Spleen (tissue), 11 donors: Measurements from ENCODE around the gene TEX10. TPM values are rescaled to one million over a fixed set of nuclear protein-coding genes. Genes with fewer than 3 reads are reported as not detected.

Experiments
- DNase-seq: peaks from one replicate; pipeline ENCODE4 v3.0.0-alpha.2; 2020
- H3K27ac ChIP-seq, 8 donors: fragments of 200-600 bp; sonication (generic) in 7 of 8; 1 replicate in 4 of 8; 2 replicates in 4 of 8; pipeline versions ENCODE4 v1.5.0 to v1.8.0; 2016 to 2021; ENCODE audit warnings: inconsistent platforms in 4 of 8, mild to moderate bottlenecking in 4 of 8, moderate library complexity in 1 of 8
- H3K27me3 ChIP-seq, 7 donors: fragments of 200-600 bp; sonication (generic) in 6 of 7; replicated peaks in 1 of 7; 1 replicate in 4 of 7; 2 replicates in 3 of 7; pipeline versions ENCODE4 v1.5.0 to v1.8.0; 2016 to 2021; ENCODE audit warnings: inconsistent platforms in 3 of 7, mild to moderate bottlenecking in 1 of 7
- H3K36me3 ChIP-seq, 6 donors: fragments of 200-600 bp; sonication (generic) in 5 of 6; 1 replicate in 4 of 6; 2 replicates in 2 of 6; pipeline versions ENCODE4 v1.5.0 to v1.8.0; 2016 to 2021; ENCODE audit warnings: inconsistent platforms in 2 of 6
- H3K4me1 ChIP-seq, 6 donors: fragments of 200-600 bp; sonication (generic) in 5 of 6; 1 replicate in 3 of 6; 2 replicates in 3 of 6; pipeline versions ENCODE4 v1.5.0 to v1.8.0; 2016 to 2021; ENCODE audit warnings: inconsistent platforms in 3 of 6
- H3K4me3 ChIP-seq, 8 donors: fragments of 200-600 bp; sonication (generic) in 7 of 8; 1 replicate in 4 of 8; 2 replicates in 4 of 8; pipeline versions ENCODE4 v1.5.0 to v1.8.0; 2016 to 2021; ENCODE audit warnings: inconsistent platforms in 4 of 8, mild to moderate bottlenecking in 4 of 8, moderate library complexity in 2 of 8
- H3K9me3 ChIP-seq, 8 donors: fragments of 200-600 bp; sonication (generic) in 7 of 8; 1 replicate in 4 of 8; 2 replicates in 4 of 8; pipeline versions ENCODE4 v1.5.0 to v1.8.0; 2016 to 2021; ENCODE audit warnings: inconsistent platforms in 4 of 8
- POLR2A ChIP-seq, 3 donors: fragments of 450-650 bp; IDR thresholded peaks; one replicate each; pipeline ENCODE4 v1.5.1; 2017; ENCODE audit warnings: antibody characterized with exemption in 3 of 3, mild to moderate bottlenecking in 1 of 3
- POLR2AphosphoS5 ChIP-seq, 3 donors: sonication (generic); formaldehyde crosslinking; IDR thresholded peaks; one replicate each; pipeline ENCODE4 v1.5.1; 2017; ENCODE audit warnings: antibody characterized with exemption in 3 of 3
- WGBS, 5 donors: extraction: QIAGEN DNeasy Blood & Tissue Kit in 3 of 5; methylation state at CpG; one replicate each; pipeline versions ENCODE4 v1.1.5 to v1.1.7; 2013 to 2018; 5-methylcytosine and 5-hydroxymethylcytosine counted together
- intact Hi-C: fragments of 100-400 bp; cut with DNase I; formaldehyde crosslinking; loops from one replicate; pipeline ENCODE4 v1.15.0; 2023; ENCODE audit warnings: low total_unique reads
- polyA plus RNA-seq, 3 donors: library from polyadenylated mRNA; stranded (reverse); fragments of 200-250 nt; gene quantifications; one replicate each; pipeline ENCODE4 v1.2.1, GENCODE V29; 2013
- total RNA-seq, 7 donors: library from RNA; depleted of rRNA in 3 of 7; stranded (reverse); fragments of >200 nt in 3 of 7; fragmentation: NEBNext Ultra II Directional in 4 of 7; extraction: Animal tissue kit (Norgen Biotek cat#: 25700) in 4 of 7; gene quantifications; one replicate each; pipeline versions ENCODE4 v1.1.0 to v1.2.1, GENCODE V29; 2016 to 2021
- TF ChIP-seq, protein P1 (sequence below), 11 experiments: fragments of 200-600 bp in 7 of 11; fragments of 450-650 bp in 4 of 11; sonication (generic) in 4 of 11; IDR thresholded peaks in 8 of 11; conservative IDR thresholded peaks in 3 of 11; 1 replicate in 7 of 11; 2 replicates in 4 of 11; pipeline versions ENCODE4 v1.4.0 to v1.8.0; 2016 to 2021; ENCODE audit warnings: antibody characterized with exemption in 11 of 11, inconsistent platforms in 4 of 11, mild to moderate bottlenecking in 1 of 11
- donor health status: healthy with polysubstance abuse.
- donor health status: DM: no; HTN: no; CAD: no; lungs with moderate emphysema.
- donor health status: DM: no; HTN: no; CAD: no.
- donor health status: Bipolar disorder and iron deficiency.
- donor health status: healthy.
- donor health status: DM: no; HTN: no; CAD: no.
- donor health status: DM: yes; HTN: yes; CAD: no.

TEX10 gene
- total and polyA plus RNA-seq, 10 donors, result 8.6 to 26.0 (median 17.0) TPM

- intact Hi-C loops, result no loop called here
- Histone ChIP-seq H3K4me3 (no peak overlapping the region), H3K4me1 (no peaks in the 10 kb centered on the region), H3K27me3 (no peaks in the 10 kb centered on the region), H3K27ac (no peak overlapping the region), H3K36me3 (peaks cover 4 to 93% (median 29%) of the 10 kb centered on the region in 6 donors), H3K9me3 (peaks cover 0 to 23% (median 17%) of the 10 kb centered on the region in 8 donors)
- no peak for DNase-seq
- TF ChIP-seq, protein P1, sequence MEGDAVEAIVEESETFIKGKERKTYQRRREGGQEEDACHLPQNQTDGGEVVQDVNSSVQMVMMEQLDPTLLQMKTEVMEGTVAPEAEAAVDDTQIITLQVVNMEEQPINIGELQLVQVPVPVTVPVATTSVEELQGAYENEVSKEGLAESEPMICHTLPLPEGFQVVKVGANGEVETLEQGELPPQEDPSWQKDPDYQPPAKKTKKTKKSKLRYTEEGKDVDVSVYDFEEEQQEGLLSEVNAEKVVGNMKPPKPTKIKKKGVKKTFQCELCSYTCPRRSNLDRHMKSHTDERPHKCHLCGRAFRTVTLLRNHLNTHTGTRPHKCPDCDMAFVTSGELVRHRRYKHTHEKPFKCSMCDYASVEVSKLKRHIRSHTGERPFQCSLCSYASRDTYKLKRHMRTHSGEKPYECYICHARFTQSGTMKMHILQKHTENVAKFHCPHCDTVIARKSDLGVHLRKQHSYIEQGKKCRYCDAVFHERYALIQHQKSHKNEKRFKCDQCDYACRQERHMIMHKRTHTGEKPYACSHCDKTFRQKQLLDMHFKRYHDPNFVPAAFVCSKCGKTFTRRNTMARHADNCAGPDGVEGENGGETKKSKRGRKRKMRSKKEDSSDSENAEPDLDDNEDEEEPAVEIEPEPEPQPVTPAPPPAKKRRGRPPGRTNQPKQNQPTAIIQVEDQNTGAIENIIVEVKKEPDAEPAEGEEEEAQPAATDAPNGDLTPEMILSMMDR (IDR thresholded peaks at IDR 0.05 in 8 of 11, conservative IDR thresholded peaks at IDR 0.05 in 3 of 11), result no peak
- TF ChIP-seq POLR2A (IDR thresholded peaks at IDR 0.05) (no peak), POLR2AphosphoS5 (IDR thresholded peaks at IDR 0.05) (no peak)
- WGBS, 5 donors, result 85 to 90% (median 89%) methylated on average over 7 of the region's 7 CpGs
These were observed 70.9 kb downstream of the TEX10 start for GRCh38 chr9:100281676-100282387.

DNA sequence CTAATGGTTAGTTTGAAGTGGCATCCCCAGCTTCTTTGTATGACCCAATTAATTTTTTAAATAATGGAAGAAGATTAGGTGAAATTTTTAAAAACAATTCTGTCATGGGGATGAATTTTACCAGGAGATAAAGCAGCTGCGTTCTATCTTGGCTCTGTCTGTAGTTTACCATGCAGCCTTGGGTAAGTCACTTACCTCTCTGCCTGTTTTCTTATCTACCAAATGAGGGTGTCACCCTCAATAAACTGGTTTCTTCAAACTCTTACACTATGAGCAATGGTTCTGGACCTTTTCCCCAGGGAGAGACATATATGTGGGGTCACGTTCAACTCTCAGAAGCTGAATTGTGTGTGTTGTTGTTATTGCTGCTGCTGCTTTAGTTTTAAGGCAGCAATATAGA is 71.7 kb downstream of the TEX10 start:
- DNase-seq, result no peak
- peaks cover 4 to 93% (median 26%) of the 10 kb centered on the region in 6 donors for H3K36me3 ChIP-seq
- TF ChIP-seq, protein P1 (IDR thresholded peaks at IDR 0.05 in 8 of 11, conservative IDR thresholded peaks at IDR 0.05 in 3 of 11), result no peak
- TF ChIP-seq POLR2AphosphoS5 (IDR thresholded peaks at IDR 0.05) (no peak), POLR2A (IDR thresholded peaks at IDR 0.05) (no peak)
- 92 to 97% (median 94%) methylated on average over 2 of the region's 2 CpGs for WGBS, 5 donors
- H3K9me3 ChIP-seq, result peaks cover 0 to 20% (median 17%) of the 10 kb centered on the region in 8 donors
- no peaks in the 10 kb centered on the region for H3K27me3 ChIP-seq
- H3K4me3 ChIP-seq, result no peak overlapping the region
- no peak overlapping the region for H3K27ac ChIP-seq
- H3K4me1 ChIP-seq, result no peaks in the 10 kb centered on the region
- intact Hi-C loops, result no loop called here

DNA sequence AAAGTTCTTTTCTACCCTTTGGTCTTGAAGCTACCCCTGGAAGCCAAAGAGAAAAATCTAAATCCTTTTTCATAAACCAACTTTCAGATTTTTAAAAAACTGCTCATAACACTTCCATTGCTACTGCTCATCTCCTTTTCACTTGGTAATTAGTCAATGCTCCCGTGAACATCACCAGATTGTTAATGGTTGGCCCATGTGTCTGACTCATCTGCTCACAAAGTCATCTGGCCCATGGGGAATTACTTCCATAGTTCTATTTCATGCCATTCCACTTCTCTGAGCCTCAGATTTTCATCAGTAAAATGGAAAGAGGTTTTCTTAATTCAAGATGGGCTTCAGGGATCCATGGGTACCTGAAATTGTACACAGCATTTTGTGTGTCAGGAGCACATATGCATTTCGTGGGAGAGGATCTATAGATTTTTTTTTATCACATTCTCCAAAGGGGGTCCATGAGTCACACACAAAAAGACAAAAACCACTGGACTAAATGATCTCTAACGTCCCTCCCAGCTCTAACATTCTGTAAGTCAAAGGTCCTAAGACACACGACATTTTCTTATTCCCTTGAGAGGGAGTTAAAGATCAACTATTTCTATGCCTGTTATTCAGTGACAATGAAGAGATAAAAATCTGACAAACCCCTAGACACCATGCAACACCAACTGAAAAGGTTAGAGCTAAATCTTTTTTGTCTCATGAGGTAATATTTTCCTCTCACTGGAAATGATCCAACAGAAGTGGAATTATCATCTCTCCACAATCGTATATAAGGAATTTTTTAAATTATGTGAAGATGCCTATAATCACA is 75.4 kb downstream of the TEX10 start:
- TF ChIP-seq, protein P1 (IDR thresholded peaks at IDR 0.05 in 8 of 11, conservative IDR thresholded peaks at IDR 0.05 in 3 of 11), result no peak
- TF ChIP-seq POLR2AphosphoS5 (IDR thresholded peaks at IDR 0.05) (no peak), POLR2A (IDR thresholded peaks at IDR 0.05) (no peak)
- Histone ChIP-seq H3K4me3 (no peak overlapping the region), H3K27ac (no peak overlapping the region), H3K36me3 (peaks cover 0 to 95% (median 7%) of the 10 kb centered on the region in 6 donors), H3K27me3 (no peaks in the 10 kb centered on the region), H3K4me1 (no peaks in the 10 kb centered on the region), H3K9me3 (no peaks in the 10 kb centered on the region)
- 86 to 92% (median 87%) methylated on average over 5 of the region's 5 CpGs for WGBS, 5 donors
- intact Hi-C loops, result no loop called here
- DNase-seq, result no peak

DNA sequence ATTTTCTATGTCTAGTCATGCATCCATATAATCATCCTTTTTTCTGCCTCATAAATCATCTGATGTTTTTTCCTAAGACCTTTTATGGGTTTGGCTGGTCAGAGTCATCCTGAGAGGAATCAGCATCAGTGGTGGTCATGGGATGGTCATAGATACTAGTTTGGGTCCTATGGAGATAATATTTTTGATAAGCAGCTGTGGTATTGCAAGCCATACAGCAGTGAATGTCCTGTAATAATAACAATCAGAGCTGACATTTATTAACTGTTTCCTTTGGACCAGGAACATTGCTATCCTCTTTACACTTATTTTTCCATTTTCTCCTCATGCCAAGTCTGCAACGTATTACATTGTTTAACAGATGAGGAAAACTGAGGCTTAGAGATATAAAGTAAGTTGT is 83.1 kb downstream of the TEX10 start:
- Histone ChIP-seq H3K4me1 (no peaks in the 10 kb centered on the region), H3K36me3 (peaks cover 0 to 70% (median 18%) of the 10 kb centered on the region in 6 donors), H3K4me3 (no peak overlapping the region), H3K9me3 (no peaks in the 10 kb centered on the region), H3K27ac (no peak overlapping the region), H3K27me3 (no peaks in the 10 kb centered on the region)
- TF ChIP-seq POLR2A (IDR thresholded peaks at IDR 0.05), result no peak
- TF ChIP-seq, protein P1 (IDR thresholded peaks at IDR 0.05 in 8 of 11, conservative IDR thresholded peaks at IDR 0.05 in 3 of 11), result no peak
- no peak for TF ChIP-seq POLR2AphosphoS5 (IDR thresholded peaks at IDR 0.05)
- 94 to 100% (median 98%) methylated on average over 1 of the region's 1 CpG for WGBS, 5 donors
- no peak for DNase-seq
- intact Hi-C loops, result no loop called here
